IMR-90 (cell line): ENCODE data around the gene ABCA12. TPM values are rescaled to one million over a fixed set of nuclear protein-coding genes. Genes with fewer than 3 reads are reported as not detected.

ENCODE experiments used
- ATAC-seq: fragments of 200-7000 bp; cut with Tn5 transposase; 2 replicates; pipeline ENCODE4 v1.9.1; 2020; ENCODE audit warnings: low read depth, mild to moderate bottlenecking, moderate library complexity
- BruUV-seq: library from RNA; stranded (reverse); fragments of 400-500 nt; replicated peaks from 2 replicates; lab custom pipeline; 2021; lab: Mats Ljungman, UMichigan
- CTCF ChIA-PET: fragments of 300-600 bp; formaldehyde crosslinking; extraction: SDS; loops from one replicate; lab custom pipeline; 2021; ENCODE audit warnings: antibody characterized with exemption; lab: Yijun Ruan, JAX
- POLR2A ChIA-PET: fragments of 300-600 bp; sonication (Branson Sonifier 250); formaldehyde crosslinking; loops from one replicate; lab custom pipeline; 2022; ENCODE audit warnings: antibody characterized with exemption; ENCODE audit not compliant: unreplicated experiment; lab: Charles Lee
- DNase-seq: peaks from one replicate; pipeline ENCODE4 v3.0.0; 2013
- H2AFZ ChIP-seq: replicated peaks from 2 replicates; pipeline ENCODE3; 2013; ENCODE audit warnings: low read length, mild to moderate bottlenecking; ENCODE audit not compliant: poor library complexity
- H2AK5ac ChIP-seq: 2 replicates; pipeline ENCODE4 v1.6.1; 2013; ENCODE audit warnings: low read depth, low read length, inconsistent platforms
- H2AK9ac ChIP-seq: replicated peaks from 2 replicates; pipeline ENCODE3; 2013; ENCODE audit warnings: mild to moderate bottlenecking, low read depth, low read length, moderate library complexity; ENCODE audit not compliant: poor library complexity
- H2BK120ac ChIP-seq: 2 replicates; pipeline ENCODE4 v1.6.1; 2013; ENCODE audit warnings: low read depth, low read length, inconsistent platforms
- H2BK15ac ChIP-seq: 3 replicates; pipeline ENCODE4 v1.6.1; 2013; ENCODE audit warnings: low read depth, low read length, inconsistent platforms
- H2BK20ac ChIP-seq: 2 replicates; pipeline ENCODE4 v1.6.1; 2013; ENCODE audit warnings: low read depth, mild to moderate bottlenecking, inconsistent platforms, low read length, moderate library complexity
- H2BK5ac ChIP-seq: 2 replicates; pipeline ENCODE4 v1.6.1; 2013; ENCODE audit warnings: mild to moderate bottlenecking, low read depth, low read length, inconsistent platforms; ENCODE audit not compliant: poor library complexity, severe bottlenecking
- H3K14ac ChIP-seq: replicated peaks from 2 replicates; pipeline ENCODE4 v1.6.1; 2013; ENCODE audit warnings: low read depth, low read length, inconsistent platforms
- H3K18ac ChIP-seq: 2 replicates; pipeline ENCODE4 v1.6.1; 2013; ENCODE audit warnings: low read depth, low read length, control low read depth
- H3K23ac ChIP-seq: 2 replicates; pipeline ENCODE4 v1.6.1; 2013; ENCODE audit warnings: low read depth, low read length, inconsistent platforms
- H3K27ac ChIP-seq: 2 replicates; pipeline ENCODE4 v1.5.1; 2013; ENCODE audit warnings: mild to moderate bottlenecking, control low read depth, low read length; ENCODE audit not compliant: insufficient read depth
- H3K27me3 ChIP-seq: 2 replicates; pipeline ENCODE4 v1.6.1; 2013; ENCODE audit warnings: low read length; ENCODE audit not compliant: control insufficient read depth, insufficient read depth
- H3K36me3 ChIP-seq: 2 replicates; pipeline ENCODE4 v1.6.1; 2013; ENCODE audit warnings: low read length, mixed read lengths; ENCODE audit not compliant: control insufficient read depth, insufficient read depth
- H3K4ac ChIP-seq: 2 replicates; pipeline ENCODE4 v1.6.1; 2013; ENCODE audit warnings: low read depth, low read length, inconsistent platforms
- H3K4me1 ChIP-seq: 2 replicates; pipeline ENCODE4 v1.6.1; 2013; ENCODE audit warnings: low read length, mixed read lengths; ENCODE audit not compliant: control insufficient read depth, insufficient read depth
- H3K4me2 ChIP-seq: 2 replicates; pipeline ENCODE4 v1.6.1; 2013; ENCODE audit warnings: low read depth, mild to moderate bottlenecking, control low read depth, low read length, moderate library complexity
- H3K4me3 ChIP-seq: 2 replicates; pipeline ENCODE4 v1.5.1; 2013; ENCODE audit warnings: low read depth, mild to moderate bottlenecking, control low read depth, low read length, moderate library complexity; ENCODE audit not compliant: insufficient read depth
- H3K56ac ChIP-seq: 2 replicates; pipeline ENCODE4 v1.6.1; 2013; ENCODE audit warnings: low read length, inconsistent platforms; ENCODE audit not compliant: insufficient read depth; ENCODE audit errors: extremely low read depth
- H3K79me1 ChIP-seq, 2 experiments: 2 replicates each; pipeline ENCODE4 v1.6.1; 2013; ENCODE audit warnings: low read length in 2 of 2, inconsistent platforms in 1 of 2, low read depth in 1 of 2
- H3K9ac ChIP-seq: 2 replicates; pipeline ENCODE4 v1.6.1; 2013; ENCODE audit warnings: low read depth, low read length, control low read depth
- H3K9me1 ChIP-seq: 2 replicates; pipeline ENCODE4 v1.6.1; 2013; ENCODE audit warnings: low read length, inconsistent platforms; ENCODE audit not compliant: insufficient read depth
- H3K9me3 ChIP-seq: 2 replicates; pipeline ENCODE4 v1.6.1; 2013; ENCODE audit warnings: low read length; ENCODE audit not compliant: control insufficient read depth, insufficient read depth
- H4K20me1 ChIP-seq: 2 replicates; pipeline ENCODE4 v1.6.1; 2013; ENCODE audit warnings: low read length, inconsistent platforms; ENCODE audit not compliant: insufficient read depth
- H4K5ac ChIP-seq: 2 replicates; pipeline ENCODE4 v1.6.1; 2013; ENCODE audit warnings: mild to moderate bottlenecking, low read depth, low read length, control low read depth
- H4K8ac ChIP-seq, 2 experiments: 2 replicates each; pipeline ENCODE4 v1.6.1; 2013; ENCODE audit warnings: low read depth in 2 of 2, low read length in 2 of 2, control low read depth in 1 of 2, inconsistent platforms in 1 of 2
- H4K91ac ChIP-seq: 2 replicates; pipeline ENCODE4 v1.6.1; 2013; ENCODE audit warnings: low read depth, low read length, inconsistent platforms; ENCODE audit not compliant: insufficient read depth
- BHLHE40 ChIP-seq: fragments of 150-350 bp; IDR thresholded peaks from 2 replicates; pipeline ENCODE4 v1.6.1; 2016; ENCODE audit warnings: mild to moderate bottlenecking, low read depth, low read length
- CEBPB ChIP-seq: IDR thresholded peaks from 2 replicates; pipeline ENCODE4 v1.6.1; 2012; ENCODE audit warnings: low read depth, low read length, improper control_type of control experiment
- CHD1 ChIP-seq: IDR thresholded peaks from 2 replicates; pipeline ENCODE4 v1.6.1; 2012; ENCODE audit warnings: low read depth, low read length, improper control_type of control experiment
- FOS ChIP-seq: fragments of 150-350 bp; IDR thresholded peaks from 2 replicates; pipeline ENCODE4 v1.6.1; 2016; ENCODE audit warnings: low read depth, low read length
- MAFK ChIP-seq: IDR thresholded peaks from 2 replicates; pipeline ENCODE4 v1.6.1; 2012; ENCODE audit warnings: low read depth, low read length, improper control_type of control experiment
- MXI1 ChIP-seq: IDR thresholded peaks from 2 replicates; pipeline ENCODE4 v1.6.1; 2012; ENCODE audit warnings: low read depth, mild to moderate bottlenecking, low read length, moderate library complexity, borderline replicate concordance
- NFE2L2 ChIP-seq: fragments of 150-350 bp; IDR thresholded peaks from 2 replicates; pipeline ENCODE4 v1.6.1; 2016; ENCODE audit warnings: low read depth, mild to moderate bottlenecking, low read length
- POLR2A ChIP-seq: IDR thresholded peaks from 2 replicates; pipeline ENCODE4 v1.6.1; 2012; ENCODE audit warnings: mild to moderate bottlenecking, low read depth, low read length
- RAD21 ChIP-seq: IDR thresholded peaks from 2 replicates; pipeline ENCODE4 v1.6.1; 2012; ENCODE audit warnings: low read length, improper control_type of control experiment
- RCOR1 ChIP-seq: IDR thresholded peaks from 2 replicates; pipeline ENCODE4 v1.6.1; 2012; ENCODE audit warnings: mild to moderate bottlenecking, low read length, improper control_type of control experiment; ENCODE audit not compliant: insufficient replicate concordance
- RFX5 ChIP-seq: IDR thresholded peaks from 2 replicates; pipeline ENCODE4 v1.8.0; 2012; ENCODE audit warnings: low read depth, mild to moderate bottlenecking, low read length, moderate library complexity
- SMC3 ChIP-seq: fragments of 150-350 bp; IDR thresholded peaks from 2 replicates; pipeline ENCODE4 v1.6.1; 2016; ENCODE audit warnings: low read depth, mild to moderate bottlenecking, antibody characterized with exemption, low read length, moderate library complexity
- WGBS, 2 experiments: methylation state at CpG; one replicate each; pipeline versions ENCODE4 v1.1.5 to v1.1.7; 2013; ENCODE audit warnings: missing lambda C conversion rate in 2 of 2; ENCODE audit not compliant: insufficient read length in 1 of 2; ENCODE audit errors: extremely low coverage in 2 of 2; 5-methylcytosine and 5-hydroxymethylcytosine counted together
- dilution Hi-C: fragments of 300-500 bp; cut with HindIII; formaldehyde crosslinking; loops from one replicate; pipeline ENCODE4 v1.14.3; 2018; ENCODE audit warnings: low sequenced_read_pairs; ENCODE audit not compliant: unreplicated experiment
- in situ Hi-C: fragments of 300-500 bp; cut with MboI; formaldehyde crosslinking; loops from 3 replicates; pipeline ENCODE4 v1.14.3; 2019; ENCODE audit warnings: low sequenced_read_pairs, inconsistent platforms, mixed read lengths
- intact Hi-C: fragments of 100-400 bp; cut with micrococcal nuclease; formaldehyde crosslinking; loops from 2 replicates; pipeline ENCODE4 v1.10.0; 2022
- polyA plus RNA-seq, 3 experiments: library from polyadenylated mRNA; depleted of rRNA; stranded (reverse); fragments of >200 nt; gene quantifications; 2 replicates each; pipeline ENCODE4 v1.2.3, GENCODE V29; 2012; ENCODE audit warnings: low replicate concordance in 1 of 3
- total RNA-seq: library from RNA; depleted of rRNA; stranded (reverse); fragments of >200 nt; gene quantifications from 2 replicates; pipeline ENCODE4 v1.2.3, GENCODE V29; 2012
- TF ChIP-seq, protein P1 (sequence below): fragments of 150-350 bp; IDR thresholded peaks from 2 replicates; pipeline ENCODE4 v1.6.1; 2017; ENCODE audit warnings: mild to moderate bottlenecking, antibody characterized with exemption, low read length, low read depth
- TF ChIP-seq, protein P2 (sequence below): fragments of 150-350 bp; IDR thresholded peaks from 2 replicates; pipeline ENCODE4 v1.6.1; 2016; ENCODE audit warnings: low read depth, mild to moderate bottlenecking, low read length, moderate library complexity, borderline replicate concordance

ABCA12 gene
- total and polyA plus RNA-seq, 2 of the 4 experiments (the other 2 are of a cell fraction) = under 0.01 TPM; not detected in 1

DNA sequence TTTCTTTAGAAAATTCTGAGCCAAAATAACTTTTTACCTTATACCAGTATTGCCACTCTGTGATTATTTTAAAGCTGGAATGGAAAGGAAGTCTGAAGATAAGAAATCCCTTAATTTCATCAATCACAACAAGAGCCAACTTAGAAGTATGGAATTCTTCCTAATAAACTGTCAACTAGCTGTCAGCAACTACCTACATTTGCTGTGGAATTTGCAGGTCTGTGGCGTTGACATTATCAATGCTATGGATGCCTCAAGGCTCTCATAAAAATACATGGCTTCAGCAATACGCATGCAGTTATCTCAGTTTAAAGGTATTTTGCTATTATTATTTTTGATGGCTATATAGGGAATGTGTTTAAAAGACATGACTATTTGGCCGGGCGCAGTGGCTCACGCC lies 108.5 kb downstream of the ABCA12 start:
- Histone ChIP-seq H3K9me3 (no peaks in the 10 kb centered on the region), H2BK120ac (no peak overlapping the region), H3K9ac (no peak overlapping the region), H3K56ac (no peak overlapping the region), H4K20me1 (no peaks in the 10 kb centered on the region), H3K27me3 (no peaks in the 10 kb centered on the region), H2AK9ac (no peak overlapping the region), H3K4ac (no peak overlapping the region), H3K18ac (no peak overlapping the region), H2BK20ac (no peak overlapping the region), H2AFZ (no peak overlapping the region), H4K91ac (no peak overlapping the region), H3K23ac (no peak overlapping the region), H2AK5ac (no peak overlapping the region), H4K5ac (no peak overlapping the region), H3K79me1 (no peaks in the 10 kb centered on the region), H2BK5ac (no peak overlapping the region), H3K27ac (no peak overlapping the region), H3K14ac (no peak overlapping the region), H3K4me2 (no peak overlapping the region), H3K36me3 (no peaks in the 10 kb centered on the region), H3K4me3 (no peak overlapping the region), H3K9me1 (no peaks in the 10 kb centered on the region), H4K8ac (no peak overlapping the region), H2BK15ac (no peak overlapping the region), H3K4me1 (no peaks in the 10 kb centered on the region)
- intact Hi-C loops = no loop called here
- TF ChIP-seq, protein P1, sequence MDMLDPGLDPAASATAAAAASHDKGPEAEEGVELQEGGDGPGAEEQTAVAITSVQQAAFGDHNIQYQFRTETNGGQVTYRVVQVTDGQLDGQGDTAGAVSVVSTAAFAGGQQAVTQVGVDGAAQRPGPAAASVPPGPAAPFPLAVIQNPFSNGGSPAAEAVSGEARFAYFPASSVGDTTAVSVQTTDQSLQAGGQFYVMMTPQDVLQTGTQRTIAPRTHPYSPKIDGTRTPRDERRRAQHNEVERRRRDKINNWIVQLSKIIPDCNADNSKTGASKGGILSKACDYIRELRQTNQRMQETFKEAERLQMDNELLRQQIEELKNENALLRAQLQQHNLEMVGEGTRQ = no peak
- no peak for TF ChIP-seq SMC3
- TF ChIP-seq, protein P2, sequence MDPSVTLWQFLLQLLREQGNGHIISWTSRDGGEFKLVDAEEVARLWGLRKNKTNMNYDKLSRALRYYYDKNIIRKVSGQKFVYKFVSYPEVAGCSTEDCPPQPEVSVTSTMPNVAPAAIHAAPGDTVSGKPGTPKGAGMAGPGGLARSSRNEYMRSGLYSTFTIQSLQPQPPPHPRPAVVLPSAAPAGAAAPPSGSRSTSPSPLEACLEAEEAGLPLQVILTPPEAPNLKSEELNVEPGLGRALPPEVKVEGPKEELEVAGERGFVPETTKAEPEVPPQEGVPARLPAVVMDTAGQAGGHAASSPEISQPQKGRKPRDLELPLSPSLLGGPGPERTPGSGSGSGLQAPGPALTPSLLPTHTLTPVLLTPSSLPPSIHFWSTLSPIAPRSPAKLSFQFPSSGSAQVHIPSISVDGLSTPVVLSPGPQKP = no peak
- no peak for TF ChIP-seq RAD21
- TF ChIP-seq BHLHE40 = no peak
- TF ChIP-seq POLR2A = no peak
- TF ChIP-seq FOS = no peak
- no peak for TF ChIP-seq CEBPB
- no peak for TF ChIP-seq CHD1
- TF ChIP-seq MAFK = no peak
- no peak for TF ChIP-seq MXI1
- no peak for TF ChIP-seq RFX5
- TF ChIP-seq RCOR1 = no peak
- TF ChIP-seq NFE2L2 = no peak
- dilution Hi-C loops = no loop called here
- ChIA-PET CTCF (interaction anchor here (0.6 kb wide), 1 partner anchor 109 kb away, joined by 3 read pairs; the partner anchor contains the start of gene ABCA12), POLR2A (no interaction called here)
- BruUV-seq = no TSS peak
- DNase-seq (no peak), ATAC-seq (no peak)
- 57% methylated on average over 1 of the region's 5 CpGs; no CpG with 5 or more reads in 1 of the 2 experiments for WGBS, 2 experiments
- in situ Hi-C loops = no loop called here
